ENCODE measurements around the gene EIF4H.
"Not testable (repeated sequence)": the region's sequence is repeated elsewhere in the genome, so short reads cannot be mapped to it uniquely, and the experiment has no call there.

The EIF4H gene

GRCh38 chr7:74202841-74203556, 28.8 kb downstream of the EIF4H start:
- DNase-seq = no peak

GRCh38 chr7:74203956-74204618, 29.9 kb downstream of the EIF4H start:
- no peak for DNase-seq

GRCh38 chr7:74206052-74206451, 31.9 kb downstream of the EIF4H start:
- DNase-seq = not testable (repeated sequence)

- peak; percentile 95 for DNase-seq
Measured at GRCh38 chr7:74206589-74207120, 32.5 kb downstream of the EIF4H start.

GRCh38 chr7:74207586-74207985, 33.4 kb downstream of the EIF4H start:
- no peak for DNase-seq

- DNase-seq = not testable (repeated sequence)
Measured at GRCh38 chr7:74208241-74208640, 34.1 kb downstream of the EIF4H start.

GRCh38 chr7:74212661-74213060, 38.5 kb downstream of the EIF4H start:
- no peak for DNase-seq

- DNase-seq = no peak
Measured at GRCh38 chr7:74214816-74215630, 40.9 kb downstream of the EIF4H start.

- DNase-seq = no peak
Measured at GRCh38 chr7:74215921-74216320, 41.8 kb downstream of the EIF4H start.

GRCh38 chr7:74216361-74216761, 42.2 kb downstream of the EIF4H start:
- DNase-seq = no peak

GRCh38 chr7:74217455-74218342, 43.5 kb downstream of the EIF4H start:
- DNase-seq = no peak

GRCh38 chr7:74218343-74218698, 44.2 kb downstream of the EIF4H start:
- no peak for DNase-seq

GRCh38 chr7:74219416-74219815, 45.3 kb downstream of the EIF4H start:
- no peak for DNase-seq

- DNase-seq = no peak
Measured at GRCh38 chr7:74220229-74220628, 46.1 kb downstream of the EIF4H start.

GRCh38 chr7:74221713-74222112, 47.6 kb downstream of the EIF4H start:
- DNase-seq = no peak

GRCh38 chr7:74222851-74223710, 48.9 kb downstream of the EIF4H start:
- DNase-seq = no peak

GRCh38 chr7:74223711-74224510, 49.8 kb downstream of the EIF4H start:
- no peak for DNase-seq

GRCh38 chr7:74224511-74224832, 50.3 kb downstream of the EIF4H start:
- DNase-seq = no peak

- DNase-seq = not testable (repeated sequence)
Measured at GRCh38 chr7:74224907-74225306, 50.8 kb downstream of the EIF4H start.

GRCh38 chr7:74225400-74225799, 51.2 kb downstream of the EIF4H start:
- DNase-seq = no peak

- DNase-seq = no peak
Measured at GRCh38 chr7:74226633-74227032, 52.5 kb downstream of the EIF4H start.
